H9 (cell line): ENCODE measurements around the gene GRIN2A. TPM values are rescaled to one million over a fixed set of nuclear protein-coding genes. Genes with fewer than 3 reads are reported as not detected.

Source experiments
- DNase-seq: peaks from one replicate; pipeline ENCODE4 v3.0.0-alpha.2; 2017
- H2AFZ ChIP-seq: one replicate; pipeline ENCODE4 v1.6.1; 2013; ENCODE audit warnings: mild to moderate bottlenecking, low read length, control low read depth, moderate library complexity
- H2AK5ac ChIP-seq: 2 replicates; pipeline ENCODE4 v1.6.1; 2013; ENCODE audit warnings: low read length, control low read depth, mixed read lengths; ENCODE audit not compliant: insufficient read length
- H2BK120ac ChIP-seq: one replicate; pipeline ENCODE4 v1.6.1; 2013; ENCODE audit warnings: low read depth, mild to moderate bottlenecking, low read length, control low read depth, inconsistent platforms; ENCODE audit not compliant: poor library complexity, severe bottlenecking
- H2BK12ac ChIP-seq: 2 replicates; pipeline ENCODE4 v1.6.1; 2013; ENCODE audit warnings: low read length, control low read depth, mixed read lengths, low read depth; ENCODE audit not compliant: insufficient read length
- H2BK15ac ChIP-seq: 2 replicates; pipeline ENCODE4 v1.6.1; 2013; ENCODE audit warnings: low read depth, low read length, control low read depth
- H2BK20ac ChIP-seq: one replicate; pipeline ENCODE4 v1.6.1; 2013; ENCODE audit warnings: low read depth, mild to moderate bottlenecking, low read length, control low read depth, inconsistent platforms; ENCODE audit not compliant: poor library complexity, severe bottlenecking
- H2BK5ac ChIP-seq: 2 replicates; pipeline ENCODE4 v1.6.1; 2013; ENCODE audit warnings: low read length, control low read depth, mixed read lengths; ENCODE audit not compliant: insufficient read length
- H3K14ac ChIP-seq: 2 replicates; pipeline ENCODE4 v1.6.1; 2013; ENCODE audit warnings: low read length, control low read depth; ENCODE audit not compliant: insufficient read depth
- H3K18ac ChIP-seq: 2 replicates; pipeline ENCODE4 v1.6.1; 2013; ENCODE audit warnings: low read depth, mild to moderate bottlenecking, mixed read lengths, low read length, control low read depth; ENCODE audit not compliant: insufficient read length
- H3K23ac ChIP-seq: 2 replicates; pipeline ENCODE4 v1.6.1; 2013; ENCODE audit warnings: low read length, control low read depth, mixed read lengths, low read depth; ENCODE audit not compliant: insufficient read length
- H3K23me2 ChIP-seq: 2 replicates; pipeline ENCODE4 v1.6.1; 2013; ENCODE audit warnings: low read depth, mild to moderate bottlenecking, mixed read lengths, low read length, control low read depth; ENCODE audit not compliant: insufficient read length, poor library complexity, severe bottlenecking
- H3K27ac ChIP-seq: 2 replicates; pipeline ENCODE4 v1.5.1; 2013; ENCODE audit warnings: low read length, control low read depth, mixed read lengths, low read depth; ENCODE audit not compliant: insufficient read length
- H3K27me3 ChIP-seq: 2 replicates; pipeline ENCODE4 v1.6.1; 2013; ENCODE audit warnings: low read length, control low read depth, inconsistent platforms; ENCODE audit not compliant: insufficient read depth
- H3K4ac ChIP-seq: 2 replicates; pipeline ENCODE4 v1.6.1; 2013; ENCODE audit warnings: low read depth, mild to moderate bottlenecking, control low read depth, inconsistent platforms, low read length, moderate library complexity
- H3K4me1 ChIP-seq: 2 replicates; pipeline ENCODE4 v1.6.1; 2013; ENCODE audit warnings: low read length, control low read depth, inconsistent platforms; ENCODE audit not compliant: insufficient read depth
- H3K4me2 ChIP-seq: 2 replicates; pipeline ENCODE4 v1.6.1; 2013; ENCODE audit warnings: low read length, control low read depth, mixed read lengths; ENCODE audit not compliant: insufficient read length, insufficient read depth
- H3K56ac ChIP-seq: 2 replicates; pipeline ENCODE4 v1.6.1; 2013; ENCODE audit warnings: low read depth, mild to moderate bottlenecking, mixed read lengths, low read length, control low read depth; ENCODE audit not compliant: insufficient read length
- H3K79me1 ChIP-seq: 2 replicates; pipeline ENCODE4 v1.6.1; 2013; ENCODE audit warnings: low read depth, mild to moderate bottlenecking, moderate library complexity, low read length, control low read depth, inconsistent platforms; ENCODE audit not compliant: insufficient read depth, poor library complexity, severe bottlenecking
- H3K79me2 ChIP-seq: 2 replicates; pipeline ENCODE4 v1.6.1; 2013; ENCODE audit warnings: low read length, control low read depth, inconsistent platforms; ENCODE audit not compliant: insufficient read depth
- H3K9ac ChIP-seq: 2 replicates; pipeline ENCODE4 v1.6.1; 2013; ENCODE audit warnings: low read length, control low read depth, mixed read lengths; ENCODE audit not compliant: insufficient read length; ENCODE audit errors: extremely low read depth
- H3K9me3 ChIP-seq: one replicate; pipeline ENCODE4 v1.6.1; 2013; ENCODE audit warnings: low read depth, low read length, inconsistent platforms; ENCODE audit not compliant: control insufficient read depth
- H3T11ph ChIP-seq: one replicate; pipeline ENCODE4 v1.6.1; 2013; ENCODE audit warnings: mild to moderate bottlenecking, low read length, control low read depth, inconsistent platforms
- H4K20me1 ChIP-seq: one replicate; pipeline ENCODE4 v1.6.1; 2013; ENCODE audit not compliant: control insufficient read depth, insufficient read length, insufficient read depth
- H4K5ac ChIP-seq: 2 replicates; pipeline ENCODE4 v1.6.1; 2013; ENCODE audit warnings: low read depth, mild to moderate bottlenecking, mixed read lengths, low read length, control low read depth; ENCODE audit not compliant: insufficient read length
- H4K8ac ChIP-seq: replicated peaks from 2 replicates; pipeline ENCODE4 v1.6.1; 2013; ENCODE audit warnings: low read length, control low read depth, mixed read lengths, low read depth; ENCODE audit not compliant: insufficient read length
- H4K91ac ChIP-seq: 2 replicates; pipeline ENCODE4 v1.6.1; 2013; ENCODE audit warnings: low read depth, mild to moderate bottlenecking, moderate library complexity, mixed read lengths, low read length, control low read depth; ENCODE audit not compliant: insufficient read length
- H3K27ac Mint-ChIP-seq, 3 experiments: 2 replicates in 2 of 3; 3 replicates in 1 of 3; pipeline ENCODE4 v1.8.0; 2020 to 2021; ENCODE audit warnings: mixed read lengths in 3 of 3, mild to moderate bottlenecking in 1 of 3, moderate library complexity in 1 of 3
- H3K27me3 Mint-ChIP-seq: 2 replicates; pipeline ENCODE4 v1.8.0; 2021; ENCODE audit warnings: low read depth, mild to moderate bottlenecking, moderate library complexity, mixed read lengths
- H3K36me3 Mint-ChIP-seq, 3 experiments: 2 replicates in 2 of 3; 3 replicates in 1 of 3; pipeline ENCODE4 v1.8.0; 2020 to 2021; ENCODE audit warnings: low read depth in 3 of 3, mixed read lengths in 3 of 3; ENCODE audit not compliant: insufficient read depth in 1 of 3
- H3K4me1 Mint-ChIP-seq, 2 experiments: 2 replicates each; pipeline ENCODE4 v1.8.0; 2020; ENCODE audit warnings: mixed read lengths in 2 of 2
- H3K4me3 Mint-ChIP-seq, 2 experiments: 2 replicates in 1 of 2; 3 replicates in 1 of 2; pipeline ENCODE4 v1.8.0; 2020 to 2021; ENCODE audit warnings: mild to moderate bottlenecking in 2 of 2, mixed read lengths in 2 of 2, moderate library complexity in 1 of 2
- H3K9me3 Mint-ChIP-seq, 2 experiments: 2 replicates in 1 of 2; 3 replicates in 1 of 2; pipeline ENCODE4 v1.8.0; 2020; ENCODE audit warnings: mild to moderate bottlenecking in 2 of 2, mixed read lengths in 2 of 2, moderate library complexity in 1 of 2
- WGBS: extraction: QIAGEN DNeasy Blood & Tissue Kit; methylation state at CpG from one replicate; pipeline ENCODE4 v1.1.7; 2013; ENCODE audit warnings: missing lambda C conversion rate, low lambda C conversion rate, mixed read lengths; ENCODE audit not compliant: insufficient read length; ENCODE audit errors: extremely low coverage; 5-methylcytosine and 5-hydroxymethylcytosine counted together
- total RNA-seq: library from RNA; stranded (reverse); gene quantifications from 2 replicates; pipeline ENCODE4 v1.2.1, GENCODE V29; 2021
- TF ChIP-seq, protein P1 (sequence below): fragments of 200-600 bp; sonication (generic); conservative IDR thresholded peaks from 3 replicates; pipeline ENCODE4 v1.8.0; 2021; ENCODE audit warnings: antibody characterized with exemption, mild to moderate bottlenecking

GRIN2A gene
- total RNA-seq, 1 experiment from 2014 or later: 1.5 TPM

DNA sequence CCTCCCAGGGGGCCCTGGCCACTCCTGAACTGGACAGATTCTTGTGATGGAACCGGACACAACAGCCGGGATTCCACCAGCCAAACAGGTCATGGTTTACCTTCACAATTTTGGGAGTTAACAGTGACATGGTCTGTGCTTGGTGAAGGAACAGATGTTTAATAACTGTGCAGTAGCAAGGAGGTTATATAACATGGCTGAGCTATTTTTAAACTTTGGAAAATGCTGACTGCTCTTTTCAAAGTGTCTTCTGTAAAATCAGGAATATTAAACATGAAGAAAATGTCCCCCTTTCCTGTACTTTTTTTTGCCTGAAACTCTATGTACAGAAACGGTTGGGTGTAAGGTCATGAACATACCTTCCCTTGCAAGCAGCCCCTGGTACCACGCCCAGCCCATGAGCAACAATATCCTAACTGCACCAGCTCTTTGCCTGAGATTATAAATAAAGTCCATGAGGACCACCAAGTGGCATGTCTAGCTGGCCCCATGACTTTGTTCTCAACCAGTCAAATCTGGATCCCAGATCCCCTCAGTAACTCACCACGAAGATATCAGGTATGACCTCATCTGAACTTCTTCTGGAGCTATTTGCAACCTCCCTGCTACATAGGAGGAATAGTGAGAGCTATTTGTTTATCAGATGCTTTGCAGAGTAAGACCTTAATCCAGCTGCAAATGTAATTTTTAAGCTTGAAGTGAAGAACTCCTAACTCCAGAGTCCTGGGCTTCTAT, 249.1 kb downstream of the GRIN2A start:
- H3K4me3 Mint-ChIP-seq: no peak overlapping the region
- Histone ChIP-seq H2BK5ac (no peak overlapping the region), H3K18ac (no peak overlapping the region), H2AFZ (no peak overlapping the region), H4K5ac (no peak overlapping the region), H3K56ac (no peak overlapping the region), H3K9ac (no peak overlapping the region), H2BK12ac (no peak overlapping the region), H2BK120ac (no peak overlapping the region), H3K9me3 (no peaks in the 10 kb centered on the region), H2AK5ac (no peak overlapping the region), H2BK15ac (no peak overlapping the region), H4K91ac (no peak overlapping the region), H3K4me2 (no peak overlapping the region), H3K4ac (no peak overlapping the region), H3K79me1 (no peaks in the 10 kb centered on the region), H4K20me1 (no peaks in the 10 kb centered on the region), H3K14ac (no peak overlapping the region), H3K23ac (no peak overlapping the region), H3K23me2 (no peaks in the 10 kb centered on the region), H3K27me3 (no peaks in the 10 kb centered on the region), H2BK20ac (no peak overlapping the region), H3K27ac (no peak overlapping the region), H3K79me2 (no peaks in the 10 kb centered on the region), H3K4me1 (no peaks in the 10 kb centered on the region), H4K8ac (no peak overlapping the region), H3T11ph (no peak overlapping the region)
- H3K27ac Mint-ChIP-seq: peak overlapping the region in 1 of 3 experiments; percentile 53; a peak in 1 of 7 replicates
- no peaks in the 10 kb centered on the region for H3K9me3 Mint-ChIP-seq
- no CpG with 5 or more reads among the region's 5 CpGs for WGBS
- TF ChIP-seq, protein P1, sequence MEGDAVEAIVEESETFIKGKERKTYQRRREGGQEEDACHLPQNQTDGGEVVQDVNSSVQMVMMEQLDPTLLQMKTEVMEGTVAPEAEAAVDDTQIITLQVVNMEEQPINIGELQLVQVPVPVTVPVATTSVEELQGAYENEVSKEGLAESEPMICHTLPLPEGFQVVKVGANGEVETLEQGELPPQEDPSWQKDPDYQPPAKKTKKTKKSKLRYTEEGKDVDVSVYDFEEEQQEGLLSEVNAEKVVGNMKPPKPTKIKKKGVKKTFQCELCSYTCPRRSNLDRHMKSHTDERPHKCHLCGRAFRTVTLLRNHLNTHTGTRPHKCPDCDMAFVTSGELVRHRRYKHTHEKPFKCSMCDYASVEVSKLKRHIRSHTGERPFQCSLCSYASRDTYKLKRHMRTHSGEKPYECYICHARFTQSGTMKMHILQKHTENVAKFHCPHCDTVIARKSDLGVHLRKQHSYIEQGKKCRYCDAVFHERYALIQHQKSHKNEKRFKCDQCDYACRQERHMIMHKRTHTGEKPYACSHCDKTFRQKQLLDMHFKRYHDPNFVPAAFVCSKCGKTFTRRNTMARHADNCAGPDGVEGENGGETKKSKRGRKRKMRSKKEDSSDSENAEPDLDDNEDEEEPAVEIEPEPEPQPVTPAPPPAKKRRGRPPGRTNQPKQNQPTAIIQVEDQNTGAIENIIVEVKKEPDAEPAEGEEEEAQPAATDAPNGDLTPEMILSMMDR: no peak
- H3K27me3 Mint-ChIP-seq: no peaks in the 10 kb centered on the region
- H3K36me3 Mint-ChIP-seq: no peaks in the 10 kb centered on the region
- H3K4me1 Mint-ChIP-seq: no peaks in the 10 kb centered on the region
- DNase-seq: no peak
